Ammon's horn (tissue), 1 donor: ENCODE data around the gene SBK1.
"Not testable (repeated sequence)": the region's sequence is repeated elsewhere in the genome, so short reads cannot be mapped to it uniquely, and the experiment has no call there.

Experiments used
- DNase-seq: peaks from one replicate; pipeline ENCODE4 v3.0.0-alpha.2; 2016; ENCODE audit warnings: low spot score

SBK1 gene

DNA sequence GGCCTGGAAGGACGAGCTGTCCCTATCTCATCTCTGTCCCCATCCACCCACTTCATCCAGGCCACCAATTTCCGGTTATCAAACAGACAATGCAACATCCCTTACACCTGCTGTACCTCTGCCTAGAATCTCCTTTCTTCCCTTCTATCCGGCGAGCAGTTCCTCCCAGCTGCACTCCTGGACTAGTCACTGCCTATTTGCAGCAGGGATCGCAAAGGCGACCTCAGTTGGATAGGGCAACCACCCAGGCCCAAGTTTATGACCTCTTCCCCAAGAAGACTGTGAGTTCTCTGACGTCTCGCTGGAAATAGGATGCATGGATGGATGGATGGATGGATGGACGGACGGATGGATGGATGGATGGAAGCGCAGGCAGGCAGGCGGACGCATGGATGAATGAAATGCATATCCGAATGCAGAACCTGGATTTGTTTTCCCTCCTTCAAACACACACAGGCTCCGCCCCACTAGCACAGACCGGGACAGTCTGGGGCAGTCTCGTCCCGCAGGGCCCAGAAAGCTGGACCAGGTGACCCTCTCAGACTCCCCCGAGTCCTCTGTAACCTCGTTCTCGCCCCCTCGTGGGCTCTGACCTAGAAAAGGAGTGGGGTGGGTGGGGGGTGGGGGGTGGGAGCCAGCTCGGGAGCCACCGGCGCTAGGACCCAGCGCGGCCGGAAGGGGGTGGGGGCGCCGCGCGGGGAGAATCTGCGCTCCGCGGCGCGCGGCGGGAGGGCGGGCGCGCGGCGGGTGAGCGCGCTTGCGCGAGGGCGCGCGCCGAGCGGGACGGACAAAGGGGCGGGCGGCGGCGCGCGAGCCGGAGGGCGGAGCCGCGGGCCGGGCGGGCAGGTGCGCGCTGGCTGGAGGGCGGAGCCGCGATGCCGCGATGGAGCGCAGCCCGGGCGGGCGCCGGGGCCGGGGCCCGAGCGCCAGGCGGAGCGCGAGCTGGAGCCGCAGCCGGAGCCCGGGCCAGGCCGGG is at the start of gene SBK1:
Gene SBK1 (plus strand): TSS at position 875 of the 976 bp plus-strand sequence. CDS start 24,867 bp downstream, outside the sequence.
- peak; percentile 79 for DNase-seq

DNA sequence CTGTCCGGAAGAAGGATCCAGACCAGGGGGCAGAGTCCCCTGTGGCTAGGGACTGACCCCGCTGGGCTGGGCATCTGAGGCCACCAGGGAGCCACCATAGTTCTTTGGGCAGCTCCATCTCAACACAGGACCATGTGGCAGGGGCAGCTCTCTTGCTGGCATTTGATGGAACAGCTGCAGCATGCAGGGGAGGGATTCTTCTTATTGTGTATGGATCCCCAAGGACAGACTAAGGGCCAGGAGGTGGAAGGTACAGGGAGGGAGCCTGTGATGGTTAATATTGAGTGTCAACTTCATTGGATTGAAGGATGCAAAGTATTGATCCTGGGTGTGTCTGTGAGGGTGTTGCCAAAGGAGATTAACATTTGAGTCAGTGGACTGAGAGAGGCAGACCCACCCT is 42.8 kb upstream of the SBK1 start:
- not testable (repeated sequence) for DNase-seq

DNA sequence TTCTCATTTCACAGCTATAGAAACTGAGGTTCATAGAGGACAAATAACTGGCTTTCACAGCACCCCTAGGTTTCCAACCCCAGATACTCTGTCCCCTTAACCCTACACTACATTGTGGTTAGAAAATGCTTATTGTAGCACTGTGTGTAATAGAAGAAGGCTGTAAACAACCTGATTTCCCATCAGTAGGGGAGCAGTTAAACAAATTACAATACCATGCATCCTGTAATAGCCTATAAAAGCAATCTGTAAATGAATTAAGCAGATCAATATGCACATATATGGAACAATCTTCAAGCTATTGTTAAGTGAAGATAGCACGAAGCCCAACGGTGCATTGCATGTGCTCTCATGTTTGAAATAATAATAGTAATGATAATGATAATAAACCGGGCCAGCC is 41.3 kb upstream of the SBK1 start:
- no peak for DNase-seq

DNA sequence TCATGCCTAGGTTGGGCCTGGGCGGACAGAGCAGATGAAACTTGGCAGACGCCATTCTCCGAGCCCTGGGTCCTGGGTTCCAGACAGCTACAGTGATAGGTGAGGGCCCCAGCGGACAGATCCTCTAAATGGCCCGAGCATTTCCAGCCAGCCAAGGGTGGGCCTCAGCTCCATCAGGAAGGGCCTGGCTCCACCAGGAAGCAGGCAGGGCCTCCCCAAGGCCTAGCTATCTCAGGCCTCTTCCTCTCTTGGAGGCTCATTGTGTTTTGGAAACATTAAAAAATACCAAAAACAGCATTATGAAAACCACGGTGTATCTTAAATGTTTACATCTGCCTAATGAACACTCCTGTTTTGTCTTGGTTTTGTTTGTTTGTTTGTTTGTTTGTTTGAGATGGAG is 38.2 kb upstream of the SBK1 start:
- no peak for DNase-seq

DNA sequence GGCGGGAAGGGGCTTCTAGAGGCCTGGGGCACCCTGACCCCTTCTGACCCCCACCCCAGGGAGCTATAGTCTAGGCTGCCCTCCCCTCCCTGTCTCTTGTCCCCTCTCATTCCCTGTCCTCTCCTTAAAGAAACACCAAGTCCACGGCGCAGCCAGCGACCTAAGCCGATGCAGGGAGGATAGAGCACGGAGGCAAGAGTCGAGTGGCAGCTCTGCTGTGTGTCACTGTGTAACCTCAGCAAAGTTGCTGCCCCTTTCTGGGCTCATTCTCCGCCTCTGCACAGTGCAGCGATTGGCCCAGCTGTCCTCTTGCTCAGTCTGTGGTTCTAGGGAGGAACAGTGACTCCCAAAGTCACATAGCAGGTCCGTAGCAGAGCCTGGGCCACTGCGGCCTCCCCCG is 36.5 kb upstream of the SBK1 start:
- DNase-seq: no peak

DNA sequence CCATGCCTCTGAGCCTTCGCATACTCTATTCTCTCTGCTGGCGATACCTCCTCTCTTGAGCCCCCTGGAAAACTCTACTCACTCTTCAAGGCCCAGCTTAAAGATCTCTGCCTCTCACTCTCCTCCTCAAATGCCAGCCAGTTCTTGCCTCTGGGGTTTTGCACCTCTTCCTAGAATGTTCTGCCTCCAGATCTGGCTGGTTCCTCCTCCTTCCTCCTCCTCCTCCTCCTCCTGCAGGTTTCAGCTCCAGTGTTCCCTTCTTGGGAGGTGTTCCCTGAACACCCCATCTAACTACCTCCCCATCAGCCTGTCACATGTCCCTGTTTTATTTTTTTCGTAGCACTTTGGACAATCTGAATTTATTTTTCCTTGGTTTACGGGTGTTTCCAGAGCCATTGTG is 35.1 kb upstream of the SBK1 start:
- DNase-seq: no peak

DNA sequence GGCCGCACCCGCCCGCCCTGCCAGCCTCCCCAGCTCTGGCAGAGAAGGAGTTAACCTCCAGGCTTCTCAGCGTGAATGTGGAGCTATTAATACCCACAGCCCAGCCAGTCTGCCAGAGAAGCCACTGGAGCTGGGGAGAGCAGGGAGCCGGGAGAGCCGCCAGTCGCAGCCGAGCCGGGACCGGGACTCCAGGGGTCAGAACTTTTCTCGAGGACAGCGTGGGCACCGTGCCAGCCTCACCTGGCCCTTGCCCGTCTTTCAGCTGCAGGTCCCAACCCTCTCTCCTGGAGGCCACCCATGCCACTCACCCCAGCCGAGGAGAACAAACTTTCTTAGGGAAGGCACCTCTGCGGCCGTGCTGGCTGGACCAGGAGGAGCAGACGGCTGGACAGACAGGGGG is 33.8 kb upstream of the SBK1 start:
- peak; percentile 39 for DNase-seq

DNA sequence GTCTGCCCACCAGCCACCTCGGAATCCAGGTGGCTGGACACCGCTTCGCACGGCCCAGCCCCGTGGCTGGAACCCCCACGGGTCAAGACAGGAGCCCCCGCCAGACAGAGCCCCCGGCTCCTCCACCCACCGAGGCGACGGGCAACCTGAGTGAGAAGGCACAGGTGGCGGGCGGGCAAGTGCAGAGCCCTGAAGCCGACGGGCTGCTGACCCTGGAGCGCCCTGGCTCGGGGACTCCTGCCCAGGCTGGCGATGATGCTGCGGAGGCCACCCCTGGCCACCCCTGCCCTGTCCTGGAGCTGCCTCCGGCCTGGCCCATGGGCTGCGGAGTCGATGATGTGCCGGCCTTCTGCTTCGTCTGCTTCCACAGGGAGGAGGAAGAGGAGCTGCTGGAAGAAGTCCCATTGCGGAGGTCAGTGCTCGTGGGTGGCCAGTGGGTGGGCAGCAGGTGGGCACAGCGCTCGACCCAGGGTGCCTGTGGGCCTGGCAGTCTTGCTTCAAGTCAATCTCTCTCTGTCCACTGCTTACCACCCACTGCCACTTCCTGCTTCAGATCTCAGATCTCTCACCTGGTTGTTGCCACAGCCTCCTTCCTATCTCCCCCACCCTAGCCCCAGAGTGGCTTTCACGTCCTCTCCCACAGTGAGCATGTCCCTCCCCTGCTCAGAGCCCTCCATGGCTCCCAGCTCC is 33.1 kb upstream of the SBK1 start:
- DNase-seq: no peak

DNA sequence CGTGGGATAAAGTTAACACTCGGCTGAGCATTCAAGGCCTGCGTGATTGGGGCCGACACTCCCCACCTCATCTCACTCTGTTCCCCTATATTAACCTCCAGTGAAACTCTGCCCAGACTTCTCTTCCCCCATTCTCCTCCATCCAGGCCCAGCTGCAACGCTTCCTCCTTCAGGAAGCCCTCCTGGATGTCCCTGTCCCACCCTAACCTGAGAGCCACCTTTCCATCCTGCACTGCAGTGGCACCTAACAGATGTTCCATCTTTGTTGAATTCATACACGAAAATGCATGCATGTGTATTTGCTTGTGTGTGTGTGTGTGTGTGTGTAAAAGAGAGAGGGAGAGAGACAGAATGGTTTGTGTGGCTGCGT is 32.6 kb upstream of the SBK1 start:
- DNase-seq: no peak

DNA sequence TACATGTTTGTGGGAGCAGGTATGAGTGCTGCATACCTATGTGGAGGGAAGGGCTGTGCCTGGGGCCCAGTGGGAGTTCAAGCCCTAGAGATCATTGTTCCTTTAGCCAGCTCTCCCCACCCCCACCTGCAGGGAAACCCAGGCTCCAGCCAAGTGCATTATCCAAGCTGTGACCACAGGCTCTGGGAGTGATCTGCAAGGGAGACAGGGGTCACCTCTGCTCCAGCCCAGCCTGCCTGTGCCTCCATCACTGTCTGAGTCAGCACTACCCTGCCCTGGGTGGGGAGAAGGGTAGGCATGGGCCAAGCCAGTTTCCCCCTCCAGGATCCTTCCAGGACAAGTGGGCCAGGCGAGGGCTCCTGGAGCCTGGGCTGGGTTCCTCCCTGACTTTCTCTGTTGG is 32.1 kb upstream of the SBK1 start:
- no peak for DNase-seq

DNA sequence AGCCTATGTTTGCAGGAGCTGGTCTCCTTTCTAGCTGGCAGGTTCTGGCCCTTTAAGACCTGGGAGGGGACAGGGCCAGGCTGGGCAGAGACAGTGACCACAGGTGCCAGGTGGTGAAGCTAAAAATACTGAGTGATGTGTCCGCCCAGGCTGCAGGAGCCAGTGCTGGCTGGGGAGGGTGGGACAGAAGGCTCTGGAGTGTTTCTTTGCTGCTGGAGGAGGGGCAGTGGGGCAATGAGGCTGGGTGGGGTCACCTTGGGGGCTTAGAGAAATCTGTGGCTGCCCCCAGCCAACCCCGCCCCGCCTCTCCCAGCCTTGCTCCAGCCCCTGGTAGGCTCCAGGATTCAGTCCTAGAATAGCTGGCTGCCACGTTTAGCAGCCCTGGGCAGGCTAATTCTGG is 30.4 kb upstream of the SBK1 start:
- DNase-seq: no peak

DNA sequence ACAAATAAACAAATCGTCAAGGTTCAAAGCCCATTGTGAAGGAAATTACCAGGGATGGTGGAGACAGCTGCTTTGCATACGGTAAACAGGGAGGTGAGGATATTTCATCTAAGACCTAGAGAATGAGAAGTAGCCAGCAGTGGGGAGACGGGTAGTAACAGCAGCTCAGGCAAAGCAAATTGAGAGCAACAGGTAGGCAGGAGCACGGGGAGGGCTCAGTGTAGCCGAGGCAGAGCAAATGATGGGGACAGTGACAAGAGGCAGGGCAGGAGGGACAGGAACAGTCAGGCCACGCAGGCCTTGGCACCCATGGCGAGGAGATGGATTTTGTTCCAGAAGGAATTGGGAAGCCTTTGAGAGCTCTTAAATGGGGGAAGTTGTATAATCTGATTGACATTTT is 29.0 kb upstream of the SBK1 start:
- no peak for DNase-seq

DNA sequence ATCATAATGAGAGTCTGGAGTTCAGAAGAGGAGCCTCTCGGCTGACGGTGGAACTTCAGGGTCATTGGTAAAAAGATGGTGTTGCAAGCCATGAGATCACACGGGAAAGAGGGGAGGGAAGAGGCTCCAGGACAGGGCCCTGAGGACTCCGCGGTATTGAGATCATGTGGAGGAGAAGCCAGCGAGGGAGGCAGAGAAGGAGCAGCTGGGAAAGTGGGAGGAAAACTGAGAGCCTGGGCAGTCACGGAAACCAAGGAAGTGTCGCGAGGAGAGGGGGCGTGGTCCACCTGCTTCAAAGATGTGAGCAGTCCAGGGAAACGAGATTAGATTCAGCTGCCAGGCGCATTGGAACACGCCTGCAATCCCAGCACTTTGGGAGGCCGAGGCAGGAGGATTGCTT is 27.7 kb upstream of the SBK1 start:
- no peak for DNase-seq

DNA sequence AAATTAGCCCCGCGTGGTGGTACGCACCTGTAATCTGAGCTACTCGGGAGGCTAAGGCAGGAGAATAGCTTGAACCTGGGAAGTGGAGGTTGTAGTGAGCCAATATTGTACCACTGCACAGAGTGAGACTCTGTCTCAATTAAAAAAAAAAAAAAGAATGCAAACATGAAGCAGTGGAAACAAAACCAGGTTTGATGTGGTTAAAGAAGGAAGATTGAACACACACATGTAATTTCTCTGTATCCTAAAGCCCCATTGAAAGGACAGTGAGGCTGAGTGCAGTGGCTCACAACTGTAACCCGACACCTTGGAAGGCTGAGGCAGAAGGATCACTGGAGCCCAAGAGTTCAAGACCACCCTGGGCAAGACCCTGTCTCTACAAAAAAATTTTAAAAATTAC is 26.5 kb upstream of the SBK1 start:
- DNase-seq: no peak

DNA sequence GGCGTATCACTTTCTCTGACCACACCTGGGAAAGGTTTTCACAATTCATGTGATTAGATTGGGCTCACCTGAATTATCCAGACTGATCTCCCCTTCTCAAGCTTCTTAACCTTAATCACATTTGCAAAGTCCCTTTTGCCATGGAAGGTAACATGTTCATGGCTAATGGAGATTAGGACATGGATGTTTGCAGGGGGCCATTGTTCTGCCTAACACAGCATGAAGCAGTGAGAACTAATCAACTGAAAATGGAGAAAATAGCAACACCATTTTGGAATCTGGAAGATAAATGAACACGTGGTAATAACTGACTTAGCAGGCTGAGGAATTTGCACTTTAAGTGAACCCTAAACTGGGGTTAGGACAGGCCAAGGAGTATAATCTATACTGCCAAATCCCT is 25.0 kb upstream of the SBK1 start:
- DNase-seq: no peak

DNA sequence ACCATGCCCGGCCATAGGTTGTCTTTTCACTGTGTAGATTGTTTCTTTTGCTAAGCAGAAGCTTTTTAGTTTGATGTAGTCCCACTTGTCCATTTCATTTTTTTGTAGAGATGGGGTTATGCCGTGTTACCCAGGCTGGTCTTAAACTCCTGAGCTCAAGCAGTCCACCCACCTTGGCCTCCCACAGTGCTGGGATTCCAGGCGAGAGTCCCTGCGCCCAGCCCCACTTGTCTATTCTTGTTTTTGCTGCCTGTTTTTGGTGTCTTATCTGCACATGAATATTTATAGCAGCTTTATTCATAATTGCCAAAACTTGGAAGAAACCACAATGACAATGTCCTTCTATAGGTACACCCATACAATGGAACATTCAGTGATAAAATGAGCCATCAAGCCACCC is 18.8 kb upstream of the SBK1 start:
- DNase-seq: no peak

DNA sequence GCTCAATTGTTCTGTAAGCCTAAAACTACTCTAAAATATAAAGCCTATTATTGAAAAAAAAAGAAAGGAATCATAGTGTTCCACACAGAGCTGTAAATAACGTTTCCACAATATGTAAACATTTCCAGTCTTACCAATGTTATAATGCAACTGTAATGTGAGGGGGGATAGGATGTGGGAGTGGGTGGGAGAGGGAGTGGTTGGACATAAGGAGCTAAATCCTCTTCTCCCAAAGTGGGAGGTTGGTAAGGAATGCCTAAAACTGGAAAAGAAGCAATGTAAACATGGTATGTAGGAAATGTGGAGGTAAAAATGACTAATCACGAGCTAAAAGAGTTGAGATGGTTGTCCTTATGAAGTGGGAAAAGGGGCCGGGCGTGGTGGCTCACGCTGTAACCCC is 17.6 kb upstream of the SBK1 start:
- no peak for DNase-seq

DNA sequence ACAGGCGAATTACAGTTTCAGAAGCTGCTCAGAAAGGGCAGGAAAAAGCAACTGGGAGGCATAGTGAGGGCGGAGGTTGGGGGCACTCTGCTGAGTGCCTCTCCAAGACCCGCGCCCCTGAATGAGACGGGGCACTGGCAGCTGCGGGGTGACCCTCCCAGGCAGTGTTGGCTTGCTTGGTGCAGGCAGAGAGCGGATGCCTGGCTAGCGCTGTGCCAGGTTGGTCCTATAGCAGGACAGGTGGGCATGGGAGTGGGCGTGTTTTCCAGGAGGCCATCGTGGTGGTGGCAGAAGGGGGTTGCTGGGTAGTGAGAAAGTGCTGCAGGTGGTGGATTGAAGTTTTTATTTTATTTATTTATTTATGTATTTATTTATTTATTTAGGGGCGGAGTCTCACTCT is 16.0 kb upstream of the SBK1 start:
- no peak for DNase-seq

DNA sequence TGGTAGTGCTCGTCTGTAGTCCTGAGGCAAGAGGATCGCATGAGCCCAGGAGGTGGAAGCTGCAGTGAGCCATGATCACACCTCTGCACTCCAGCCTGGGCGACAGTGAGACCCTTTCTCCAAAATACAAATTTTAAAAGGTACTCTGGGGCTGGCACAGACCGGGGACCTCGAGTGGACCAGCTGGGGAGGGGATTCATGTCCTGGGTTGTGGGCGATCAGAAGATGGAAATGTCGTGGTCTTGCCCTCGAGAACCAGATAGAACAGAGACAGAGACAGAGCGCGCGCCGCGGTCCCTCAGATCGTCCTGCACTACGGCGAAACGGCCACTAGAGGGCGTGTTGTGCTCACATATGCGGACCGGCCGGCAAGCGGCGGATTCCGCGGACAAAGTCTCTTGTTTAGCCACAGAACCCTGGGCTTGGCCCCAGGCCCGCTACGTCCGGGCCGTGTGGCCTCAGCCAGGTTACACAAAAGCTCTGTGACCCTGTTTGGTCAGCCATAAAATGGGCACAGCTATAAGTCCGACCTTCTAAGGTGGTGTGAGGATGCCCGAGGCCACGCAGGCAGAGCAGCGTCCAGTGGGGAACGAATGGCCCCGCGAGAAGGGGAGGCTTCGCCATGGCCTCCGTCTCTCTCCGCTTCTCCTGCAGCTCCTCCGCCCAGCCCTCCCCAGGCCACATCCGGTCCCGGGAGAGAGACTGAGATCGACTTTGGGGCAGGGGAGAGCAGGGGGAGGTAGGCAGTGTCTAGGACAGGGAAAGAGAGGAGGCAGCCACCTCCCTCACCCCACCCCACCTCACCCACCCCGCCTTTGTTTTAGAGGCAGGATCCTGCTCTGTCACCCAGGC is 14.6 kb upstream of the SBK1 start:
- DNase-seq: peak; percentile 90

DNA sequence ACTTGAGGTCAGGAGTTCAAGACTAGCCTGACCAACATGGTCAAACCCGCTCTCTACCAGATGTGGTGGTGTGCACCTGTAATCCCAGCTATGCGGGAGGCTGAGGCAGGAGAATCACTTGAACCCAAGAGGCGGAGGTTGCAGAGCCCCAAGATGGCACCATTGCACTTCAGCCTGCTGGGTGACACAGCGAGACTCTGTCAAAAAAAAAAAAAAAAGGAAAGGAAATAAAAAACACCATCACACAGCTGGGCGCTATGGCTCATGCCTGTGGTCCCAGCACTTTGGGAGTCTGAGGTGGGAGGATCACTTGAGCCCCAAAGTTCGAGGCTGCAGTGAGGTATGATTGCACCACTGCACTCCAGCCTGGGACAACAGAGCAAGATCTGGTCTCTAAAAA is 13.3 kb upstream of the SBK1 start:
- DNase-seq: no peak

DNA sequence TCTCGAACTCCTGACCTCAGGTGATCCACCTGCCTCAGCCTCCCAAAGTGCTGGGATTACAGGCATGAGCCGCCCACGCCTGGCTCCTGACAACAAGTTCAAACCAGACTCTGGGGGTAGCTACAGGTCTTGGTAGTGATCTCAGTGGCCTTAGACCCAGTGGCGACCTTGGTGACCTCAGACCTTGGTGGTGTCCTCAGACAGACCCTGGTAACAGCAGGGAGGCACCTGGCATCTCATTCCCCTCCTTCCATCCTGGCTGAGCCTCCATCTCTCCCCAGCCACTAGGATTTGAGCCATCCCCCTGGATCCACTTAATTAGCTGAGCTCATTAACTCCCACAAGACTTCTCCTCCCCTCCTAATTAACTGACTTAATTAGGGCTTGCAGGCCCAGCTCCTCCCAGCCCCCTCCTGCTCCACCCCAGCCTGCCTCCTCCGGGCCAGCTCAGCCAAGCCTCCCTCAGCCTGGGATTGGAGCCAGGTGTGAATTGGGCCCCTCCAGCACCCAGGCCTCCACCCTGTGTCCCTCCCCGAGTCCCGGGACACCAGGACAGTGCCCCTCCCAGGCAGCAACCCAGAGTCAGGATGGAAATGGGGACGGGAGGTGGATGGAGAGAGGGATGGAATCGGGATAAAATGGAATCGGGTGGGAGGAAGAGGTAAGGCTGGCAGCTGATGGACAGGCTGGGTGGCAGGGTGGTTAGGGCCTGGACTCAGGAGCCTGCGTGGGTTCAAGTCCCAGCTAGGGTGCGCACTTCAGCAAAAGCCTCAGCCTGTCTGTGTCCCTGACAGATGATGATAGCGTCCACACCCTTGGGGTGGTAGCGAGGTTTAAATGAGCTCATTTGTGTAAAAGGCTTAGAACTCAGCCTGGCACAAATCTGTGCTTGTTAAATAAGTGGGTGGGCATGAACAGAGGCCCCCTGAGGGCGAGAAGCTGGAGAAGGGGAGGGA is 11.2 kb upstream of the SBK1 start:
- peak; percentile 40 for DNase-seq
